ENCODE data around the gene CEACAM3.
"Not testable (repeated sequence)": the region's sequence is repeated elsewhere in the genome, so short reads cannot be mapped to it uniquely, and the experiment has no call there.

The CEACAM3 gene

DNA sequence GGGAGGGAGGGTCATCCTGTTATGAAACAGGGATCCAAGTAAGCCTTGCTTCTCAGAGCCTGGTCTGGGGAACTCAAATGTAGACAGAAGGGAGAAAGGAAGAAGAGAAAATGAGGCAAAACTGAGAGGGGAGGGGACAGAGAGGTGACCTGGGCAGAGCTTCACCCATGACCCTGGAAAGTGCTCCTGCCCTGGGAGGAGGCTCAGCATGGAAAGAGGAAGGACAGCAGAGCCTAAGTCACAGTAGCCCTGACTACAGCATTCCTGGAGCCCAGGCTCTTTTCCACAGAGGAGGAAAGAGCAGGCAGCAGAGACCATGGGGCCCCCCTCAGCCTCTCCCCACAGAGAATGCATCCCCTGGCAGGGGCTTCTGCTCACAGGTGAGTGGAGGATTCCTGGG is at the start of gene CEACAM3:
Gene CEACAM3, plus strand, starts transcription at position 226 of the 400 bp plus-strand sequence. Its CDS starts 91 bp downstream, at position 317.
- ChIA-PET POLR2A (no interaction called here), CTCF (interaction anchor here (0.8 to 6.0 kb wide), 10 partner anchors 15 to 201 kb away, joined by 3 to 153 read pairs (median 15); partner anchors contain the start of gene CEACAM6)
- TF ChIP-seq, protein P1, sequence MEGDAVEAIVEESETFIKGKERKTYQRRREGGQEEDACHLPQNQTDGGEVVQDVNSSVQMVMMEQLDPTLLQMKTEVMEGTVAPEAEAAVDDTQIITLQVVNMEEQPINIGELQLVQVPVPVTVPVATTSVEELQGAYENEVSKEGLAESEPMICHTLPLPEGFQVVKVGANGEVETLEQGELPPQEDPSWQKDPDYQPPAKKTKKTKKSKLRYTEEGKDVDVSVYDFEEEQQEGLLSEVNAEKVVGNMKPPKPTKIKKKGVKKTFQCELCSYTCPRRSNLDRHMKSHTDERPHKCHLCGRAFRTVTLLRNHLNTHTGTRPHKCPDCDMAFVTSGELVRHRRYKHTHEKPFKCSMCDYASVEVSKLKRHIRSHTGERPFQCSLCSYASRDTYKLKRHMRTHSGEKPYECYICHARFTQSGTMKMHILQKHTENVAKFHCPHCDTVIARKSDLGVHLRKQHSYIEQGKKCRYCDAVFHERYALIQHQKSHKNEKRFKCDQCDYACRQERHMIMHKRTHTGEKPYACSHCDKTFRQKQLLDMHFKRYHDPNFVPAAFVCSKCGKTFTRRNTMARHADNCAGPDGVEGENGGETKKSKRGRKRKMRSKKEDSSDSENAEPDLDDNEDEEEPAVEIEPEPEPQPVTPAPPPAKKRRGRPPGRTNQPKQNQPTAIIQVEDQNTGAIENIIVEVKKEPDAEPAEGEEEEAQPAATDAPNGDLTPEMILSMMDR (IDR thresholded peaks at IDR 0.05; ENCODE audit: control extremely low read depth, extremely low read depth, low read depth, missing control alignments) = no peak
- no peak for DNase-seq (ENCODE audit: extremely low spot score)

DNA sequence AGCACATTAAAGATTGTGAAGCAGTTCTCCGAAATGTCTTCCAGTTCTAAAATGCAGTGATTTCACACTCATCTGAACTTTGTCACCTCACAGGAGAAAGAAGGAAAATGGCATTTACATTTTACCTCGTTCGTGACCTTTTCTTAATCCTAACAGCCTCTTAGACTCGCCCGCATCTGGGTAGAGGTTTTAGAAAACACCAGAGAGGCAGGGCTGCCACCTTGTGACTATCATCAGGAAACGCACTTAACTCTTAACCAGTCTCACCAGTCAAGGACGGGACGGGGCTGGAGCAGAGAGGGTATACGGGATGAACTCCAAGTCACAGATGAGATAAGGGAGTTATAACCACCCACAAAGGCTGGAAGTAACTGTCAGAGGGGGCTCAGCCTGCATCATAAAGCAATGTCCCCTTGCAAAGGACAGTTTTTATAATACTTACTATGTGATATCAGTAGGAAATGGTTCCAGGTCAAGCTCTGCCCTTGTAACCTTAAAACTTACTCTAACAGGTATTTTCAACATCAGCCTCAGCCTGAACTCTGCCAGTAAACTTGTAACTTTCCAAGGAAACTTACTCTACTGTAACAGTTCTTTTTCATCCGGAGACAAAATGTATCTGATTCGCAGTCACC is 49.7 kb upstream of the CEACAM3 start:
- POLR2A ChIA-PET = no interaction called here

DNA sequence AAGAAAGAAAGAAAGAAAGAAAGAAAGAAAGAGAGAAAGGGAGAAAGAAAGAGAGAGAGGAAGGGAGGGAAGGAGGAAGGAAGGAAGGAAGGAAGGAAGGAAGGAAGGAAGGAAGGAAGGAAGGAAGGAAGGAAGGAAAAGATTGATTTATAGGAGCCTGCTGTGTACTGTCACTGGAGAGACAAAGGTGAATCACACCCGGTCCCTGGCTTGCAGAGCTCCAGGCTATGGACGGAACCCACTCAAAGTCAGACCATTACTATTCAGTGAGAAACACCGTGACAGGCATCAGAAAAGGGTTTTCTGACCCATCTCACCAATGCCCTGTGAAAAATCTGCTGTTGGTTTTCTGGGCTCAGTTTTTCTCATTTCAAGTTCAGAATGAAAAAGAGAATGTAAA is 48.4 kb upstream of the CEACAM3 start:
- ChIA-PET POLR2A (no interaction called here), CTCF (interaction anchor here (1.8 kb wide), 1 partner anchor 106 kb away, joined by 5 read pairs; no protein-coding TSS in a partner anchor)
- TF ChIP-seq, protein P1 (IDR thresholded peaks at IDR 0.05; ENCODE audit: control extremely low read depth, extremely low read depth, low read depth, missing control alignments) = no peak
- DNase-seq (ENCODE audit: extremely low spot score) = no peak

More for the DNA sequence above, 49.7 kb upstream of the CEACAM3 start:
- TF ChIP-seq, protein P1 (IDR thresholded peaks at IDR 0.05; ENCODE audit: control extremely low read depth, extremely low read depth, low read depth, missing control alignments) = peak; percentile 69
- DNase-seq (ENCODE audit: extremely low spot score) = peak; percentile 51
- CTCF ChIA-PET = interaction anchor here (0.8 to 7.4 kb wide), 10 partner anchors 6 to 105 kb away, joined by 3 to 50 read pairs (median 4); partner anchors contain the start of genes CEACAM3 and CEACAM6

DNA sequence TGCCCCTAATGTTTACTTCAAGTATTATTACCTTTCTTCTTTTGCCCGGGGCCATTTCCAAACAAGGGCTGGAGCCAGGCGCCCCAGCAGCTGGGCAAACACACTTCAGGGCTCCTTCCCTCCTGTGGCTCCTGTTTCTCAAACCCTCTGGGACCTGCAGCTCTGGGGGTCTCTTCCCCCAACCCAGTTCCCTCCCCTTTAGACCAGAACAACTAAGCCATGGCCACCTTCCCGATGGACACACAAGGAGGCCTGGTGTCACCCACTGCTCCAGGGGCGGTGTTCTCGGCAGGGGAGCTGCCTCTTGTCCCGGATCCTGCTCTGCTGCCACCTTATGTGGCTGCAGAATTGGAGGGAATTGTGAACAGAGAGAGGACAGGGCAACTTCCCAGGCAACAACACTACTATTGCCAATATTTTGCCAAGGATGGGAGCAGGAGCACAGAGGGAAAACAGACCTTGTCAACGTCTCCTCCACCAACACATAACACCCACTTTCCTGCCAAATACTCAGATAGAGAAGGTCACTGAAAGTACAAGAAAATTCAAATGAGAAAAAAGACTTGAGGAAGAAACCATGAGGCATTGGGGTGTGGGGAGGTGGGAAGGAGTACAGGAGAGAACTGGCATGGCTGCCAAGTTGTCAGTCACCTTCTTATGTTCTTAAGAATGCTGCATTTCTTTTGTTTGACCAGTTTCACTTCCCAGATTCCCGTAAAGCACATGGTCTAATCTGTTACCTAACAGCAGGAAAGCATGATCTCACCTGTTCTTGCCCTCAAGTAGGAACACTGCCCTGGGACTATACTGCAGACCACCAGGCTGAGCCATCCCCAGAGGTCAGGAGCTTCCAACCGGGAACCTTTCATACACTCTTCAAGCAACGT is 45.9 kb upstream of the CEACAM3 start:
- POLR2A ChIA-PET; DNase-seq (ENCODE audit: extremely low spot score): not testable (repeated sequence)
- CTCF ChIA-PET = interaction anchor here (1.1 to 4.9 kb wide), 7 partner anchors 8 to 109 kb away, joined by 3 to 50 read pairs (median 8); no protein-coding TSS in a partner anchor

DNA sequence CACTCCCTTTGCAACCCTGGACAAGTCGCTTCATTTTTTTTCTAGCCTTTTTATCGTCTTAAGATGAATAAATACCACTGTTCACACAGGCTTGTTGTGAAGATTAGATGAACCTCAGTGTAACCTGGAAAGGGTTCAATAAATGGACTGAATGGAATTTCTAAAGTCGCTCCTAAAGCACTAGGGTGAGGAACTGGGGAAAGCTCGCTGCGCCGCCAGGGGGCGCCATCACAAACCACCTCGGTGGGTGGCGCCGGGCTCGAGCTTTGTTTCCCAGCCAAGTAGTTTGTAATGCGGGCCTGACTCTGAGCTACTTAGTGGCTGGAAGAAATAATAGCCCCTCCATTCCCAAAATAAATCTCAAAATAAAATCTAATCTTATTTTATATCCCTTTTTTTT is 43.2 kb upstream of the CEACAM3 start:
- ChIA-PET POLR2A (no interaction called here), CTCF (interaction anchor here (0.7 to 4.9 kb wide), 38 partner anchors 10 to 332 kb away, joined by 3 to 50 read pairs (median 5); partner anchors contain the start of gene CEACAM3)
- peak; percentile 60 for DNase-seq (ENCODE audit: extremely low spot score)
- TF ChIP-seq, protein P1 (IDR thresholded peaks at IDR 0.05; ENCODE audit: control extremely low read depth, extremely low read depth, low read depth, missing control alignments) = peak; percentile 77

DNA sequence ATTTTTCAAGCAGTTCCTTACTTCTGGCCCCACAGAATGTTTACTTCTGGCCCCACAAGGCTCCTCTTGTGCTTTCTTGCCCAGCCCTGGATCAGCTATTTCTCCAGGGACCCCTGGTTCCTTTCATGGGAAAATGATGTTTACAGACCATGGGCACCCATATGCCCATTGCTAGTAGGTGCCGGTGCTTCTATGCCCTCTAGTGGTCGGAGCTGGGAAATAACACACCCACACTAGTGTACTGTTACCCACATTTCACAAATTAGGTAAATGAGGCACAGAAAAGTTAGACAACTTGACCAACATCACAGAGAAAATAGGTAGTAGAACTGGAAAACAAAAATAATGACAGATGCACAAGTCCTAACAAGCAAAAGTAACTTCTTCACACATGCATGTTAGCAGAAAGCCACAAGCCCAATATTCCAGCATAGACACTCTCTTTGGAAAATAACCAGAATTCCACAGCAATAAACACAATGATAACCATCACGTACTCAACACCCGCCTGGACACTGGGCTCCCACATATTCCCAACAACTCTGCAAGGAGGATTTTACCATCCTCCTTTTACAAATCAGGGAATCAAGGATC is 42.4 kb upstream of the CEACAM3 start:
- DNase-seq (ENCODE audit: extremely low spot score) = peak; percentile 33
- TF ChIP-seq, protein P1 (IDR thresholded peaks at IDR 0.05; ENCODE audit: control extremely low read depth, extremely low read depth, low read depth, missing control alignments) = peak; percentile 58
- CTCF ChIA-PET = interaction anchor here (0.8 to 4.9 kb wide), 35 partner anchors 10 to 333 kb away, joined by 3 to 50 read pairs (median 5); partner anchors contain the start of gene CEACAM3
- POLR2A ChIA-PET = no interaction called here

Data from GM10248 (cell line).